HFFc6 (cell line): ENCODE data around the gene FAM50B. TPM values are rescaled to one million over a fixed set of nuclear protein-coding genes. Genes with fewer than 3 reads are reported as not detected.

ENCODE experiments used
- DNase-seq: peaks from one replicate; pipeline ENCODE4 v3.0.0-alpha.2; 2018
- H3K27ac Mint-ChIP-seq: 2 replicates; pipeline ENCODE4 v1.8.0; 2020; ENCODE audit warnings: mild to moderate bottlenecking, mixed read lengths
- H3K27me3 Mint-ChIP-seq: 2 replicates; pipeline ENCODE4 v1.8.0; 2021; ENCODE audit warnings: mild to moderate bottlenecking, moderate library complexity, mixed read lengths; ENCODE audit not compliant: insufficient read depth
- H3K36me3 Mint-ChIP-seq: 2 replicates; pipeline ENCODE4 v1.8.0; 2021; ENCODE audit warnings: low read depth, mixed read lengths
- H3K4me1 Mint-ChIP-seq: 2 replicates; pipeline ENCODE4 v1.8.0; 2020; ENCODE audit warnings: low read depth, mixed read lengths
- H3K4me3 Mint-ChIP-seq: 2 replicates; pipeline ENCODE4 v1.8.0; 2020; ENCODE audit warnings: mild to moderate bottlenecking, moderate library complexity, mixed read lengths
- H3K9me3 Mint-ChIP-seq: 2 replicates; pipeline ENCODE4 v1.8.0; 2020; ENCODE audit warnings: mild to moderate bottlenecking, mixed read lengths
- total RNA-seq, 6 experiments: library from RNA; stranded (reverse); fragmentation: NEBNext Ultra II Directional; extraction: Animal tissue kit (Norgen Biotek cat#: 25700); gene quantifications; 2 replicates in 1 of 6; 3 replicates in 5 of 6; pipeline ENCODE4 v1.2.3, GENCODE V29; 2021
- TF ChIP-seq, protein P1 (sequence below): fragments of 200-600 bp; sonication (generic); IDR thresholded peaks from 2 replicates; pipeline ENCODE4 v1.5.0; 2021; ENCODE audit warnings: antibody characterized with exemption, mild to moderate bottlenecking

The FAM50B gene
- total RNA-seq, 6 experiments from 2014 or later, result 8.0 to 11.7 (median 10.2) TPM

DNA sequence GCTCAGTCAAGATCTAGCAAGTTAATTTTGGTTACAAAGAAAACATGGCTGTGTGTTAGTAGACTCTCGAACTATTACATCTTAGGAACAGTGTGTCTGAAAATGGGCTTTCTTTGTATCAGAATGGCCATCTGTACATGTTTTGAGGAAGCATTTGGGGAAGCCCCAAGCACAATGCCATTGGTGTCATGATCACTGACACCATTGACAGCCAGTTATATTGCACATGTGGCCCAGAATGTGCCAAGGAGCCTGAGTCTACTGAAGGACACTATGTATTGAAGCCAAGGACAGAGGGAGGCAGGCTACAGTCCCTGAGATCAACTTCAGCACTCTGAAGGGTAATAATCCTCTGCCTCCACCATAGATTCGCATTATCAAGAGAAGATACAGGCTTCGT is 12.6 kb upstream of the FAM50B start:
- Mint-ChIP-seq H3K36me3 (no peaks in the 10 kb centered on the region), H3K4me3 (no peak overlapping the region), H3K4me1 (peaks cover 39% of the 10 kb centered on the region), H3K27me3 (no peaks in the 10 kb centered on the region), H3K27ac (no peak overlapping the region), H3K9me3 (no peaks in the 10 kb centered on the region)
- no peak for DNase-seq
- TF ChIP-seq, protein P1, sequence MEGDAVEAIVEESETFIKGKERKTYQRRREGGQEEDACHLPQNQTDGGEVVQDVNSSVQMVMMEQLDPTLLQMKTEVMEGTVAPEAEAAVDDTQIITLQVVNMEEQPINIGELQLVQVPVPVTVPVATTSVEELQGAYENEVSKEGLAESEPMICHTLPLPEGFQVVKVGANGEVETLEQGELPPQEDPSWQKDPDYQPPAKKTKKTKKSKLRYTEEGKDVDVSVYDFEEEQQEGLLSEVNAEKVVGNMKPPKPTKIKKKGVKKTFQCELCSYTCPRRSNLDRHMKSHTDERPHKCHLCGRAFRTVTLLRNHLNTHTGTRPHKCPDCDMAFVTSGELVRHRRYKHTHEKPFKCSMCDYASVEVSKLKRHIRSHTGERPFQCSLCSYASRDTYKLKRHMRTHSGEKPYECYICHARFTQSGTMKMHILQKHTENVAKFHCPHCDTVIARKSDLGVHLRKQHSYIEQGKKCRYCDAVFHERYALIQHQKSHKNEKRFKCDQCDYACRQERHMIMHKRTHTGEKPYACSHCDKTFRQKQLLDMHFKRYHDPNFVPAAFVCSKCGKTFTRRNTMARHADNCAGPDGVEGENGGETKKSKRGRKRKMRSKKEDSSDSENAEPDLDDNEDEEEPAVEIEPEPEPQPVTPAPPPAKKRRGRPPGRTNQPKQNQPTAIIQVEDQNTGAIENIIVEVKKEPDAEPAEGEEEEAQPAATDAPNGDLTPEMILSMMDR, result no peak

DNA sequence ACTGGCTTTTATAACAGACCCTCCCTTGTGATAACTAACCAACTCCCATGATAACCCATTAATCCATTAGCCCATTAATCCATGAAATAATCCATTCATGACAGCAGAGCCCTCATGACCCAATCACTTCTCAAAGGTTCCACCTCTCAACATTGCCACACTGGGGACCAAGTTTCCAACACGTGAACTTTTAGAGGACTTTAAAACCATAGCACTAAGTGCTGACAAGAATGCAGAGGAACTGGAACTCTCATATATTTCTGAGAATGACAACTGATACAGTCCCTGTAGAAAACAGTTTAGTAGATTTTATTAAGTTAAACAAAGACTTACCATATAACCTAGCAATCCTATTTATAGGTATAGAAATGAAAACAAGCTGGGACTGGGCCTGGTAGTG is 11.4 kb upstream of the FAM50B start:
- Mint-ChIP-seq H3K4me1 (peaks cover 39% of the 10 kb centered on the region), H3K4me3 (no peak overlapping the region), H3K36me3 (no peaks in the 10 kb centered on the region), H3K9me3 (no peaks in the 10 kb centered on the region), H3K27ac (no peak overlapping the region), H3K27me3 (no peaks in the 10 kb centered on the region)
- no peak for DNase-seq
- TF ChIP-seq, protein P1, result no peak

DNA sequence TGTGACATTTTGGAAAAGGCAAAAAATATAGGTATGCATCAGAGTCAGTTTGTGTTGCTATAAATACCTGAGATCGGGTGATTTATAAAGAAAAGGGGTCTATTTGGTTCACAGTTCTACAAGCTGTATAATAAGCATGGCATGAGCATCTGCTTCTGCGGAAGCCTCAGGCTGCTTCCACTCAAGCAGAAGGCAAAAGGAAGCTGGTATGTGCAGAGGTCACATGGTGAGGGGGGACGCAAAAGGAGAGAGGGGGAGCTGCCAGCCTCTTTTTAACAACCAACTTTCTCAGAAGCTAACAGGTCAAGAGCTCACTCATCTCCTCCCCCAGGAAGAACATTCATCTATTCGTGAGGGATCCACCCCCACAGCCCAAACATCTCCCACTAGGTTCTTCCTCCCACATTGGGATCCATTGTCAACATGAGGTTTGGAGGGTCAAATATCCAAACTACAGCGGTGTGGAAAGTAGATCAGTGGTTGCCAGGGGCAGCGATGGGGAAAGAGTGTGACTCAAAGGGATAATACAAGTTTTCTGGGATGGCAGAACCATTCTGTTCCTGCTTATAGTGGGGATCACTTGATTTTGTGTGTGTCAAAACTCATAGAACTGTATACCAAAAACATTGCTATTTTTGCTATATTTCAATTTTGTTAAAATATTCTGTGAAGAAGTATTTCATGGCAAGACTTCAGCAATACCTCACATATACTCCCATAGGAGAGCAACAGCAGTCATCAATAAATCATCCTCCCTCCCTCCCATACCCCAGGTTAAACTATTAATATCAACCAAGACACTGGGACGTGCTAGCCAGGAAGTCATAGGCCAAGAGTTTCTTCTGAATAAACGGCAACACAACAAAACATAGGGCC is 9.9 kb upstream of the FAM50B start:
- Mint-ChIP-seq H3K27ac (peak overlapping the region; percentile 63), H3K27me3 (no peaks in the 10 kb centered on the region; the same call in 1 of the 2 replicates), H3K4me3 (no peak overlapping the region), H3K9me3 (no peaks in the 10 kb centered on the region), H3K36me3 (no peaks in the 10 kb centered on the region), H3K4me1 (peaks cover 50% of the 10 kb centered on the region)
- TF ChIP-seq, protein P1, result no peak
- peak; percentile 43 for DNase-seq

DNA sequence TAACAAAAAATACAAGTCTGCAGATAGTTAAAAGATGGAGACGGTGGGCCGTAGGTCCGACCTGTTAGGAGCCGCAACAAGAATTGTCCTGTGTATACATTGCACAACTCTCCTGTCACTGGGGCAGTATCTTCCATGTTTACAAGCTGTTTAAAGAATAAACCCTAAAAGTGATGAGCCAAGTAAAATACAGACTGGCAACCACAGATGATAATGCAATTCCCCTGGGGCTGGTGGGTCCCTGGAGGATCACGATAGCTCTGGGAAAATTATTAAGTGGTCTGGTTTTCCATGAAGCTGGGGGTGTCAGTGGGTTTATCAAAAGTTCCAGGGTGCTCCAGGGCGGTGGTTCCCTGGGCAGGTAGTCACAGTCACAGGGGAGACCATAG is 8.1 kb upstream of the FAM50B start:
- Mint-ChIP-seq H3K27ac (peak overlapping the region; percentile 85), H3K4me1 (peaks cover 62% of the 10 kb centered on the region), H3K4me3 (peak overlapping the region; percentile 77; the same call in 1 of the 2 replicates), H3K36me3 (no peaks in the 10 kb centered on the region), H3K9me3 (no peaks in the 10 kb centered on the region), H3K27me3 (no peaks in the 10 kb centered on the region; the same call in 1 of the 2 replicates)
- no peak for DNase-seq
- TF ChIP-seq, protein P1, result no peak

DNA sequence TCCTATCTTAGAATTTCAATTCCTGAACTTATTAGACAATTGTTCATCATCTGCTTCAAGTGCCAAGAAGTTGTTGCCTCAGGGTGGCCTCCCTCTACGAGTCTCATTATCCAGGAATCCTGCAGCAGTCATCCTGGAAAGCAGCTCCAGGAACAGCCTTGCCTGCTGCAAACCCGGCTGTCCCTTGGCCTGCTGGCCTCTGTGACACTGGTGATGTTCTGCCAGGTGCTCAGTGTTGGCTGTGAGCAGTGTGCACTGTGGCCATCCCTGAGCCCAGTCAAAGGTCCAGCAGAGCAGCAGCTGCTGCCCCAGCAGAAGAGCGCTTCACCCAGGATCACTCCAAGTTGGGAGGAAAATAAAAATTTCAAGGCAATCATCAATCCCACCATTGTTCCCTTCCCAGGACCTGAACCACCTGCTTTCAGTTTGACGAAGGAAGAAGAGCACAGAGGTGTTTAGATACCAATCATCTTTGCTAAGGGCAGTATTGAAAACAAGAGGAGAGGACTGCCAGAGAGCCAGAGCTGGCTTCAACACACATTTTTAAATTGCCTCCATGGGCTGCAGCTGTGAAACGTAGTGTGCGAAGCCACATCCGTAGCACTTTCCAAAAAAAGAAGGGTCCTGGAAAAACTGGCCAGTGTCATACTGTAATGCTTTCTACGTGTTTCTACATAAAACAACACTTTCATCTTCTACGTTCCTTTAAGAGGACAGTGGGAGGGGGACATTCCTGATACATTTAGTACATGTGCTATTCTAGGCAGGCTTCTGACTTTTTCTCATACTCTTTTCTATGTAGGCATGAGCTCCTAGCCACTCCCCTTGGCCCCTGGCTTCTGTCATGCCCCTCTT is 7.2 kb upstream of the FAM50B start:
- peaks cover 62% of the 10 kb centered on the region for H3K4me1 Mint-ChIP-seq
- peak overlapping the region; percentile 85 for H3K27ac Mint-ChIP-seq

More for the DNA sequence above, 7.2 kb upstream of the FAM50B start:
- Mint-ChIP-seq H3K4me3 (peak overlapping the region; percentile 77), H3K9me3 (no peaks in the 10 kb centered on the region), H3K36me3 (no peaks in the 10 kb centered on the region), H3K27me3 (no peaks in the 10 kb centered on the region; the same call in 1 of the 2 replicates)
- TF ChIP-seq, protein P1, result no peak
- peak; percentile 92 for DNase-seq
